LNCAP (cell line): Measurements from ENCODE around the gene SYNDIG1.

ENCODE experiments used
- CTCF ChIP-seq: fragments of 450-650 bp; IDR thresholded peaks from 2 replicates; pipeline ENCODE4 v1.5.1; 2017; ENCODE audit warnings: mild to moderate bottlenecking

Gene SYNDIG1

GRCh38 chr20:24442909-24443308, 26.5 kb upstream of the SYNDIG1 start:
- no peak for TF ChIP-seq CTCF

GRCh38 chr20:24443436-24443835, 26.0 kb upstream of the SYNDIG1 start:
- TF ChIP-seq CTCF, result no peak

GRCh38 chr20:24444526-24445190, 24.8 kb upstream of the SYNDIG1 start:
- TF ChIP-seq CTCF, result no peak

GRCh38 chr20:24445510-24446170, 23.8 kb upstream of the SYNDIG1 start:
- no peak for TF ChIP-seq CTCF

GRCh38 chr20:24446811-24447210, 22.6 kb upstream of the SYNDIG1 start:
- no peak for TF ChIP-seq CTCF

GRCh38 chr20:24448170-24448569, 21.3 kb upstream of the SYNDIG1 start:
- no peak for TF ChIP-seq CTCF

- no peak for TF ChIP-seq CTCF
Measured at GRCh38 chr20:24449026-24449720, 20.3 kb upstream of the SYNDIG1 start.
